GM19351 (cell line): ENCODE measurements around the gene MTCH1.
"Not testable (repeated sequence)": the region's sequence is repeated elsewhere in the genome, so short reads cannot be mapped to it uniquely, and the experiment has no call there.

ENCODE experiments used
- ATAC-seq: cut with Tn5 transposase; IDR thresholded peaks from one replicate; pipeline ENCODE4 v1.9.1; 2021; ENCODE audit warnings: mild to moderate bottlenecking, moderate library complexity; ENCODE audit not compliant: unreplicated experiment

The MTCH1 gene

GRCh38 chr6:36955671-36956445, 30.1 kb downstream of the MTCH1 start:
- no peak for ATAC-seq

GRCh38 chr6:36955136-36955535, 30.9 kb downstream of the MTCH1 start:
- ATAC-seq, result no peak

- no peak for ATAC-seq
These were observed 31.6 kb downstream of the MTCH1 start, which contains the start of gene PI16 for GRCh38 chr6:36954262-36954931. TSS of gene PI16 (plus strand) at chr6:36954738. CDS start at chr6:36954761, 23 bp downstream.

GRCh38 chr6:36953931-36954261, 32.1 kb downstream of the MTCH1 start:
- ATAC-seq, result no peak

- ATAC-seq, result no peak
These were observed 36.4 kb downstream of the MTCH1 start for GRCh38 chr6:36949636-36950035.

- not testable (repeated sequence) for ATAC-seq
These were observed 36.9 kb downstream of the MTCH1 start for GRCh38 chr6:36949076-36949475.

- ATAC-seq, result no peak
These were observed 38.2 kb downstream of the MTCH1 start for GRCh38 chr6:36947570-36948351.

- no peak for ATAC-seq
These were observed 39.5 kb downstream of the MTCH1 start for GRCh38 chr6:36946526-36946925.

GRCh38 chr6:36945301-36945700, 40.7 kb downstream of the MTCH1 start:
- ATAC-seq, result no peak

GRCh38 chr6:36944650-36945049, 41.3 kb downstream of the MTCH1 start:
- ATAC-seq, result no peak

GRCh38 chr6:36942329-36942728, 43.7 kb downstream of the MTCH1 start:
- not testable (repeated sequence) for ATAC-seq

- ATAC-seq, result not testable (repeated sequence)
These were observed 44.4 kb downstream of the MTCH1 start for GRCh38 chr6:36941561-36941960.

- ATAC-seq, result no peak
These were observed 46.0 kb downstream of the MTCH1 start for GRCh38 chr6:36940027-36940426.

GRCh38 chr6:36939005-36939404, 47.0 kb downstream of the MTCH1 start:
- not testable (repeated sequence) for ATAC-seq

GRCh38 chr6:36938536-36938935, 47.5 kb downstream of the MTCH1 start:
- no peak for ATAC-seq

- ATAC-seq, result no peak
These were observed 48.1 kb downstream of the MTCH1 start for GRCh38 chr6:36937896-36938295.

- no peak for ATAC-seq
These were observed 49.2 kb downstream of the MTCH1 start for GRCh38 chr6:36936824-36937223.

- ATAC-seq, result no peak
These were observed 51.1 kb downstream of the MTCH1 start for GRCh38 chr6:36934901-36935300.

- ATAC-seq, result no peak
These were observed 52.5 kb downstream of the MTCH1 start for GRCh38 chr6:36933519-36933918.

GRCh38 chr6:36933102-36933501, 52.9 kb downstream of the MTCH1 start:
- ATAC-seq, result no peak

GRCh38 chr6:36930483-36930882, 55.5 kb downstream of the MTCH1 start:
- ATAC-seq, result no peak

GRCh38 chr6:36929607-36930006, 56.4 kb downstream of the MTCH1 start:
- no peak for ATAC-seq
